ACC112 (cell line): ENCODE data around the gene GFRA1.

Experiments used
- H2AFZ ChIP-seq: fragments of 200-600 bp; sonication (generic); one replicate; pipeline ENCODE4 v1.6.0; 2017; ENCODE audit warnings: antibody characterized with exemption, low read length; ENCODE audit not compliant: unreplicated experiment
- H3K27ac ChIP-seq: fragments of 200-600 bp; sonication (generic); 2 replicates; pipeline ENCODE4 v1.5.1; 2014; ENCODE audit warnings: low read depth, mild to moderate bottlenecking, antibody characterized with exemption, low read length, moderate library complexity
- H3K27me3 ChIP-seq: fragments of 200-600 bp; sonication (generic); 2 replicates; pipeline ENCODE4 v1.6.1; 2014; ENCODE audit warnings: mild to moderate bottlenecking, antibody characterized with exemption, low read length, moderate library complexity, mixed read lengths; ENCODE audit not compliant: insufficient read depth
- H3K36me3 ChIP-seq: fragments of 200-600 bp; sonication (generic); 2 replicates; pipeline ENCODE4 v1.6.1; 2016; ENCODE audit warnings: mild to moderate bottlenecking, antibody characterized with exemption, low read length, moderate library complexity, mixed read lengths; ENCODE audit not compliant: insufficient read depth
- H3K4me1 ChIP-seq: fragments of 200-600 bp; sonication (generic); one replicate; pipeline ENCODE4 v1.6.1; 2016; ENCODE audit warnings: low read length, mixed read lengths; ENCODE audit not compliant: insufficient read depth, unreplicated experiment, control insufficient read depth
- H3K4me3 ChIP-seq: fragments of 200-600 bp; sonication (generic); 2 replicates; pipeline ENCODE4 v1.5.1; 2014; ENCODE audit warnings: mild to moderate bottlenecking, low read depth, low read length
- H3K79me2 ChIP-seq: fragments of 200-600 bp; sonication (generic); one replicate; pipeline ENCODE4 v1.6.0; 2016; ENCODE audit warnings: low read length; ENCODE audit not compliant: control insufficient read depth, unreplicated experiment, insufficient read depth

The GFRA1 gene

GRCh38 chr10:116101616-116102315 lies 171.2 kb downstream of the GFRA1 start:
- Histone ChIP-seq H3K4me1 (no peaks in the 10 kb centered on the region), H3K4me3 (no peak overlapping the region), H2AFZ (no peak overlapping the region), H3K36me3 (no peaks in the 10 kb centered on the region), H3K27me3 (peaks cover 8% of the 10 kb centered on the region), H3K27ac (no peak overlapping the region), H3K79me2 (no peaks in the 10 kb centered on the region)

GRCh38 chr10:116100984-116101383 lies 172.0 kb downstream of the GFRA1 start:
- Histone ChIP-seq H3K4me3 (no peak overlapping the region), H3K27ac (no peak overlapping the region), H3K4me1 (no peaks in the 10 kb centered on the region), H2AFZ (no peak overlapping the region), H3K79me2 (no peaks in the 10 kb centered on the region), H3K36me3 (no peaks in the 10 kb centered on the region), H3K27me3 (peaks cover 8% of the 10 kb centered on the region)

GRCh38 chr10:116099023-116099420 lies 174.0 kb downstream of the GFRA1 start:
- Histone ChIP-seq H3K79me2 (no peaks in the 10 kb centered on the region), H3K27ac (no peak overlapping the region), H3K27me3 (peaks cover 8% of the 10 kb centered on the region), H3K4me1 (no peaks in the 10 kb centered on the region), H2AFZ (no peak overlapping the region), H3K4me3 (no peak overlapping the region), H3K36me3 (no peaks in the 10 kb centered on the region)

- Histone ChIP-seq H3K27ac (no peak overlapping the region), H3K36me3 (no peaks in the 10 kb centered on the region), H3K4me1 (no peaks in the 10 kb centered on the region), H2AFZ (no peak overlapping the region), H3K79me2 (no peaks in the 10 kb centered on the region), H3K27me3 (peaks cover 8% of the 10 kb centered on the region), H3K4me3 (no peak overlapping the region)
Measured at GRCh38 chr10:116098411-116099022, 174.5 kb downstream of the GFRA1 start.

- no peak overlapping the region for H2AFZ ChIP-seq
- no peaks in the 10 kb centered on the region for H3K79me2 ChIP-seq
- no peaks in the 10 kb centered on the region for H3K36me3 ChIP-seq
- no peaks in the 10 kb centered on the region for H3K4me1 ChIP-seq
- H3K4me3 ChIP-seq: no peak overlapping the region
- H3K27me3 ChIP-seq: peaks cover 8% of the 10 kb centered on the region
- no peak overlapping the region for H3K27ac ChIP-seq
Measured at GRCh38 chr10:116097239-116097784, 175.7 kb downstream of the GFRA1 start.

GRCh38 chr10:116096526-116096925 lies 176.5 kb downstream of the GFRA1 start:
- Histone ChIP-seq H3K4me3 (no peak overlapping the region), H3K36me3 (no peaks in the 10 kb centered on the region), H3K27me3 (peaks cover 8% of the 10 kb centered on the region)

GRCh38 chr10:116094356-116094755 lies 178.7 kb downstream of the GFRA1 start:
- Histone ChIP-seq H3K27me3 (peaks cover 5% of the 10 kb centered on the region), H3K4me1 (no peaks in the 10 kb centered on the region), H2AFZ (no peak overlapping the region), H3K36me3 (no peaks in the 10 kb centered on the region), H3K4me3 (no peak overlapping the region), H3K79me2 (no peaks in the 10 kb centered on the region), H3K27ac (no peak overlapping the region)

More at GRCh38 chr10:116096526-116096925, 176.5 kb downstream of the GFRA1 start:
- Histone ChIP-seq H3K27ac (no peak overlapping the region), H2AFZ (no peak overlapping the region), H3K79me2 (no peaks in the 10 kb centered on the region), H3K4me1 (no peaks in the 10 kb centered on the region)

GRCh38 chr10:116093031-116093430 lies 180.0 kb downstream of the GFRA1 start:
- Histone ChIP-seq H3K36me3 (no peaks in the 10 kb centered on the region), H2AFZ (no peak overlapping the region), H3K4me3 (no peak overlapping the region), H3K79me2 (no peaks in the 10 kb centered on the region), H3K27me3 (peaks cover under 1% of the 10 kb centered on the region), H3K4me1 (no peaks in the 10 kb centered on the region), H3K27ac (no peak overlapping the region)

GRCh38 chr10:116088985-116089384 lies 184.0 kb downstream of the GFRA1 start:
- no peak overlapping the region for H3K4me3 ChIP-seq
- no peaks in the 10 kb centered on the region for H3K79me2 ChIP-seq
- no peaks in the 10 kb centered on the region for H3K27me3 ChIP-seq
- H3K4me1 ChIP-seq: no peaks in the 10 kb centered on the region
- H2AFZ ChIP-seq: no peak overlapping the region
- H3K36me3 ChIP-seq: no peaks in the 10 kb centered on the region
- no peak overlapping the region for H3K27ac ChIP-seq

GRCh38 chr10:116085323-116085722 lies 187.7 kb downstream of the GFRA1 start:
- no peaks in the 10 kb centered on the region for H3K4me1 ChIP-seq
- no peak overlapping the region for H3K4me3 ChIP-seq
- no peak overlapping the region for H2AFZ ChIP-seq
- no peak overlapping the region for H3K27ac ChIP-seq
- H3K36me3 ChIP-seq: no peaks in the 10 kb centered on the region
- no peaks in the 10 kb centered on the region for H3K79me2 ChIP-seq
- no peaks in the 10 kb centered on the region for H3K27me3 ChIP-seq

GRCh38 chr10:116084161-116084560 lies 188.8 kb downstream of the GFRA1 start:
- no peaks in the 10 kb centered on the region for H3K4me1 ChIP-seq
- no peak overlapping the region for H3K27ac ChIP-seq
- no peak overlapping the region for H3K4me3 ChIP-seq
- no peak overlapping the region for H2AFZ ChIP-seq
- H3K79me2 ChIP-seq: no peaks in the 10 kb centered on the region
- no peaks in the 10 kb centered on the region for H3K27me3 ChIP-seq
- no peaks in the 10 kb centered on the region for H3K36me3 ChIP-seq
